ENCODE measurements around the gene ATXN2.
"Not testable (repeated sequence)": the region's sequence is repeated elsewhere in the genome, so short reads cannot be mapped to it uniquely, and the experiment has no call there.

Gene ATXN2

GRCh38 chr12:111600986-111601385 is 1.9 kb upstream of the ATXN2 start:
- DNase-seq: not testable (repeated sequence)

GRCh38 chr12:111600205-111600642 is 1.1 kb upstream of the ATXN2 start:
- intact Hi-C loops (cut with DNase I): no loop called here
- no peak for DNase-seq

More at GRCh38 chr12:111600986-111601385, 1.9 kb upstream of the ATXN2 start:
- intact Hi-C loops (cut with DNase I): not testable (repeated sequence)

GRCh38 chr12:111599453-111600204 is 514 bp upstream of the ATXN2 start:
- DNase-seq: peak; percentile 61 to 95 (median 87)
- intact Hi-C loops (cut with DNase I): loop anchor here (2.0 kb wide), 1 partner anchor 85 kb away; the partner anchor contains the start of gene BRAP

- intact Hi-C loops (cut with DNase I): loop anchor here (2.0 kb wide), 1 partner anchor 87 kb away; the partner anchor contains the start of gene BRAP
- peak in 41 of 42 donors; percentile 29 to 85 (median 66) for DNase-seq
Observed at GRCh38 chr12:111597831-111598636, 1.1 kb downstream of the ATXN2 start.

GRCh38 chr12:111596985-111597830 is 1.9 kb downstream of the ATXN2 start:
- intact Hi-C loops (cut with DNase I): no loop called here
- peak in 41 of 42 donors; percentile 11 to 70 (median 39) for DNase-seq

- intact Hi-C loops (cut with DNase I); DNase-seq: not testable (repeated sequence)
Observed at GRCh38 chr12:111595341-111595835, 3.7 kb downstream of the ATXN2 start.

- intact Hi-C loops (cut with DNase I); DNase-seq: not testable (repeated sequence)
Observed at GRCh38 chr12:111591399-111592010, 7.6 kb downstream of the ATXN2 start.

GRCh38 chr12:111590552-111590951 is 8.6 kb downstream of the ATXN2 start:
- intact Hi-C loops (cut with DNase I): no loop called here
- no peak for DNase-seq

GRCh38 chr12:111589601-111590000 is 9.5 kb downstream of the ATXN2 start:
- DNase-seq: no peak
- intact Hi-C loops (cut with DNase I): no loop called here

- intact Hi-C loops (cut with DNase I): no loop called here
- no peak for DNase-seq
Observed at GRCh38 chr12:111588010-111588409, 11.1 kb downstream of the ATXN2 start.

- intact Hi-C loops (cut with DNase I): no loop called here
- DNase-seq: no peak
Observed at GRCh38 chr12:111586986-111587385, 12.1 kb downstream of the ATXN2 start.

GRCh38 chr12:111585690-111586089 is 13.4 kb downstream of the ATXN2 start:
- DNase-seq: no peak
- intact Hi-C loops (cut with DNase I): no loop called here

GRCh38 chr12:111584959-111585358 is 14.2 kb downstream of the ATXN2 start:
- intact Hi-C loops (cut with DNase I): no loop called here
- DNase-seq: no peak

- intact Hi-C loops (cut with DNase I); DNase-seq: not testable (repeated sequence)
Observed at GRCh38 chr12:111583506-111583905, 15.6 kb downstream of the ATXN2 start.

GRCh38 chr12:111582133-111582747 is 16.9 kb downstream of the ATXN2 start:
- intact Hi-C loops (cut with DNase I): no loop called here
- no peak for DNase-seq

GRCh38 chr12:111581434-111582132 is 17.5 kb downstream of the ATXN2 start:
- peak in 1 of 42 donors; percentile 20 for DNase-seq
- intact Hi-C loops (cut with DNase I): no loop called here

GRCh38 chr12:111580737-111581136 is 18.4 kb downstream of the ATXN2 start:
- no peak for DNase-seq
- intact Hi-C loops (cut with DNase I): no loop called here

GRCh38 chr12:111580119-111580425 is 19.0 kb downstream of the ATXN2 start:
- DNase-seq: no peak
- intact Hi-C loops (cut with DNase I): no loop called here

Data from head of caudate nucleus (tissue), 42 donors.